Tongue (tissue), 2 donors: ENCODE results near the gene KLHL40. TPM values are rescaled to one million over a fixed set of nuclear protein-coding genes. Genes with fewer than 3 reads are reported as not detected.

ENCODE experiments used
- DNase-seq: peaks from one replicate; pipeline ENCODE4 v3.0.0-alpha.2; 2015
- total RNA-seq: library from RNA; depleted of rRNA; stranded (reverse); fragments of >200 nt; gene quantifications from one replicate; pipeline ENCODE4 v1.2.3, GENCODE V29; 2014

The KLHL40 gene
- total RNA-seq, 1 donor from 2014 or later, result 159 TPM

DNA sequence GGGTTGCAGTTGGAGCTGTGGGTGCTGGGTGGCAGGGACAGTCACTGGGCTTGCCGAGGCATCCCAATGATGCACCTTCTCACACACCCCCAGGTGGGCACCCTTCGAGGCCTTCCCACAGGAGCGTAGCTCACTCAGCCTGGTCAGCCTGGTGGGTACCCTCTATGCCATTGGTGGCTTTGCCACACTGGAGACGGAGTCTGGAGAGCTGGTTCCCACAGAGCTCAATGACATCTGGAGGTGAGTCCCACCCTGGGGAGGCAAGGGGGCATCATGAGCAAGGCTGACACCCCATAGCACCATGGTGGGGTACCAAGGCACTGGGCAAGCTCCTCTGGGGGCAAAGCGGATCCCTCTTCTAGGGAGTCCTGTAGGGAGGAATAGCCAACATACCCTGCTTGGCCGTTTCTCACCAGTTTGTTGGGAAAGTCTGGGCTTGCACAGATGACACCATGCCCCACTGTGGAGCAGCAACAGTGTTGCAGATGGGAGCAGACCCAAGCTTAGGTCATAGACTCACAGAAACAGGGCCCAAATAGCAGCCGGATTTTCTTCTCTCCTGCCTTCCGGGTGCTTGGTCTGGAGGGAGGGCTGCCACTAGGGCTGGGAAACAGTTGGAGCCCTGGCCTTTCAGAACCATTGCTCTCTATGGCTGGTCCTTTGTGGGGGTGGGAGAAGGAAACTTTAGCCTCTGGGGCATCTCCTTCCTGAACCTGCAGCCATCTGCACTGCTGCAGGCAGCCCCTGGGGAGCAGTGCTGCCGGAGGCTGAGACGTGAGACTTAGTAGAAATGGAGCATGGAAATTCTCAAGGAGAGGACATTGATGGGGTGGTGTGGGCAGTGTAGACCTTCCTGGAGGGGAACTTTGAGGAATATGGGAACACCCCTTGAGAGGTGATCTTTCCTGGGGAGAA lies 5.7 kb downstream of the KLHL40 start:
- DNase-seq, result no peak

- no peak for DNase-seq
Measured at GRCh38 chr3:42691816-42692666, 6.7 kb downstream of the KLHL40 start.

DNA sequence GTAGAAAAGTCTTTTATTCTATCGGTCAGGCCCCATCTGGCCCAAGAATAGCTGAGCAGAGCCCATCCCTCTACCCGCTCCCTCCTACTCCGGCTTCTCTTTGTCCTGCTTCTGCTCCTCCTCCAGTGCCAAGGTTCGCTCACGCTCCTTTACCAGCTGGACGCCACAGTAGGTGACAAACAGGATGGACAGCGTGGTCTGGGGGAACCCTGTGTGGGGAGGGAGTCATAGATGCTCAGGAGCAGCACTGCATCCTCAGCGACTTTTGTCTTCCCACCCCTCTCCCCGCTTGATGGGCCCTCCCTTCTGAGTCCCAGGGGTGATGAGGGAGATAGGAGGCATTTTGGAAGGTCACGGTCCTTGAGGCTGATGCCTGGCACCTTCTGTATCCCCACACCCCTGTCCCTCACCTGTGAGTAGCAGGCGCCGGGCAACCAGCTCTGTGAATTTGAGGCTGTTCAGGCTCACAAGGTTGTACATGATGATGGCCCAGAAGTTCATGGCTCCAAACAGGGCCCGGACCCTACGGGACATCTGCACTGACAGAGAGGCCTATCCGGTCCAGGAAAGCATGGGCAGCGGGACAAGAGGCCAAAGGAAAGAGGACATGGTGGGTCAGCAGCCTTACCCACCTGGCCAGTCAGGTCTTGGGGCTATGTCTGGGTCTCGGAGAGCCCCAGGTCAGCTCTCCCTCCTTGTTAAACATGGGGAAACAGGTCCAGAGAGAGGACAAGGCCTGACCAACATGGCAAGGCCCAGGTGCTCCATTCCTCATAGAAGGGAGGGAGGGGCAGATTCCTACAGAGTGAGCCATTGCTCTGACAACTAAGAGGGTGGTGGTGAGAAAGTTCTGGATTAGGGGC lies 7.6 kb downstream of the KLHL40 start:
- DNase-seq, result no peak

GRCh38 chr3:42693530-42693930 lies 8.2 kb downstream of the KLHL40 start:
- DNase-seq, result no peak

DNA sequence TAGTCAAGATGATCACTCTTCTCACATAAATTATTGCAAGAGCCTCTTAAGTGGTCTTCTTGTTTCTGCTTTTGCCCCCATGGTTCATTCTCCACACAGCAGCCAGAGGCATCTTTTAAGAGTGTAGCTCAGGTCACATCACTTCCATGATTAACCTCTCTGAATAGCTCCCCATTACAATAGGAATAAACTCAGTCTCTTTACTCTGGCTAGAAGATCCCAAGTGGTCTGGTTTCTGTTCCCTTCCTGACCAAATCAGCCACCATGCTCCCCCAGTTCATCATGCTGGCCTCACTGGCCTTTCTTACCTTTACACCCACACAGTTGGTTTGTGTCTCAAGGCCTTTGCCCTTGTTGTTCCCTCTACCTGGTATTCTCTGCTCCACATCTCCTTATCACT lies 9.0 kb downstream of the KLHL40 start:
- no peak for DNase-seq

- DNase-seq, result no peak
Measured at GRCh38 chr3:42696356-42697288, 11.3 kb downstream of the KLHL40 start.

DNA sequence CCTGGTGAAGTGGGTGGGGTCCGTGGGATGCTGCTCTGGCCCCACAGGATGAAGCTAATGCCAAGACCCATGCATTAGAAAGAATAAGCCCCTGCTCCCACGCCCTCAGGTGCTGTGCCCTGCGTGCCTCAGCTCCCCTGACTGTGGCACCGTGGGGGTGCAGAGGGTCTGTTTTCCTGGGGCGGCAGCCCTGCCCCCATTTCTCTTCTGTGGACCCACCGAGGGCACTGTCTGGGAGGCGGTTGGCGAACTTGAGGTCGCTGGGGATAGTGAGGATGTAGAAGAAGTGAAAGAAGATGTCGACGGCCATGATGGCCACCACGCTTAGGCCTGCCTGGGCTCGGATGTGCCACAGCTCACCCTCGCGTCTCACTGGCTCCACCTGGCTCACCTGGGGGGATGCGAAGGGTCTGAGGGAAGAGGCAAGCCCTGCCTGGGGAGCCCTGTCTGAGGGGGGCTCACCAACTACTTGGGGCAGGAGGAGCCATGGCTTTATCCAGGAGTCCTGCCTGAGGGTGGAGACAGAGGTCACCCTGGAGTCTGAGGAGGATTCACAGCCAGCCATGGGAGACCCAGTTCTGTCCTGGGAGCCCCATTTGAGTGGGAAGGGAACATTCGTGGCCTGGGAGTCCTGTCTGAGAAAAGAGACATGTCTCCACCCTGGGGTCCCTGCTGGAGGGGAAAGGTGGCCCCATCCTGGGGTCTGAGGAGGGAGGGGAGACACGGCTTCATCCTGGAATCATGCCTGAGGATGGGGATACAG lies 12.1 kb downstream of the KLHL40 start:
- DNase-seq, result no peak

GRCh38 chr3:42698216-42698910 lies 13.0 kb downstream of the KLHL40 start:
- DNase-seq, result no peak

DNA sequence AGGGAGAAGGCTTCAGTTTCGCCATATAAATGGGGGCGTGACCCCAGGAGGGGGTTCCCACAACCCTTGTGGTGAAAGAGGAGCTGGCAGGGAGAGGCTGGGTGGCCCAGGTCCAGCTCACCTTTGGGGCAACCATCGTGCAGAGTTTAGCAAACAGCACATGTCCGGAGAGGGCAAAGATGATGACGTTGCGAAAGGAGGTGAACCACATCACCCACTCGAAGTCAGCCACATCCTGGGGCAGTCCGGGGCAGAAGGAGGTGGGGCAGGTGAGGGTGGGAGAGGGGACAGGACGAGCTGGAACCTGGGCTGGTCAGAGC lies 13.5 kb downstream of the KLHL40 start:
- no peak for DNase-seq

DNA sequence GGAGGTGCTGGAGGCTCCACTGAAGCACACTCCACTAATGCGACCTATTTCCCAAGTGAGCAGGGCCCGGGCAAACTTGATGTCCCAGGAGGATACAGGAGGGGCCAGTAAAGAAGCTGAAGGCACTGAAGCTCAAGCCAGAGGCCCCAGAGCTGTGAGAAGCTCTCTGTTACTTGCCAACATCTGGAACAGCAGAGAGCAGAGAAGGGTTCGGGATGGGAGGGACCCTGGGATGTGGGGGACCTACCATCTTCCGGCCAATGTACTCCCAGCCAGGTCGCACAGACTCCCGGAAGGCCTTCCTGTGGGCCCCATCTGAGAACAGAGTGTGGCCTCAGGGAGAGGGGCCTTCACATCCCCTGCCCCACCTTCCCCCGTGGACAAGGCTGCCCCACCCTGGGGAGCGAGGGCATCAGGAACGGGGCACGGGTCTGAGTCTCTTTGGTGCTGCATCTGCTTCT lies 14.2 kb downstream of the KLHL40 start:
- DNase-seq, result no peak

- no peak for DNase-seq
Measured at GRCh38 chr3:42700366-42701288, 15.3 kb downstream of the KLHL40 start.

- DNase-seq, result peak; percentile 89
Measured at GRCh38 chr3:42701371-42702065, 16.2 kb downstream of the KLHL40 start.

DNA sequence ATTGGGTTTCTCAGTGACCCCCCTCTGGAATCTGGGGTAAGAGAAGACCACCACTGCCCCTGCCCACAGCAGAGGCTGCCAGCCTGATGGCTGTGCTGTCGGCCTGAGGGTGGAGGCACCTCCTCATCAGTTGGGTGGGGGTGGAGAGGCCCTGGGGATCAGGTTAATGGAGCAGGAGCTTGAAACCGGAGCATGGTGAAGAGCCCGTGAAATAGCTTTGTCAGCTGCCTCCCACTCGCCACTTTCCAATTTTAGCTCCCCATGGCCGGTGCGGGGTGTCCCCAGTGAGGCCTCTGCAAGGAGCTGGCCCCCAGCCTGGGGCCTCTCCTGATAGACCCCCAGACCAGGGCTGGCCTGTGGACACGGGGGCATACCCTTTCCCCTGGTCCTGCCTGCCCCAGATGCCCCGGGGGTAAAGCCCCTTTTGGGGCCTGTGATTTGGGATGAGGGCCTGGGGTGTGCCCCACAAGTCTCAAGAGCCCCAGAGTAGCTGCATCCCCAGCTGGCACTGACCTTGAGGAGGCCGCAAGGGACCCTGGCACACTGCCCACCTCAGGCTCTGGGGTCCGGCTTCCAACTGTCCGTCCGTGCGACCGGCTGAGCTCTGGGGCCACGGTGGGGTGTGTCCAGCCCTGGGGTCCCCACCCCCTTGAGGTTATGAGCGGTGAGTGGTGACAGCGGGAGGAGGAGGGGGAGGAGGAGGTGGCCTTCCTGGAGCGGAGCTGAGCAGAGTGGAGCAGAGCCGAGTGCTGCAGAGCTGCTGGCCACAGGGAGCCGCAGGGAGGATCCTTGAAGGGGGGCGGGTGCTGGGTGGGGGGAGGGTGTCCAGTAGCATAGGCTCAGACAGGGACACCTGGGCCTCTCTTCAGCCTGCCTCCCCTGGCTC lies 17.0 kb downstream of the KLHL40 start, which contains the start of gene HHATL:
Gene HHATL (minus strand): TSS at position 733 of the 886 bp plus-strand sequence. CDS start 1,972 bp downstream, outside the sequence.
- peak; percentile 78 for DNase-seq

DNA sequence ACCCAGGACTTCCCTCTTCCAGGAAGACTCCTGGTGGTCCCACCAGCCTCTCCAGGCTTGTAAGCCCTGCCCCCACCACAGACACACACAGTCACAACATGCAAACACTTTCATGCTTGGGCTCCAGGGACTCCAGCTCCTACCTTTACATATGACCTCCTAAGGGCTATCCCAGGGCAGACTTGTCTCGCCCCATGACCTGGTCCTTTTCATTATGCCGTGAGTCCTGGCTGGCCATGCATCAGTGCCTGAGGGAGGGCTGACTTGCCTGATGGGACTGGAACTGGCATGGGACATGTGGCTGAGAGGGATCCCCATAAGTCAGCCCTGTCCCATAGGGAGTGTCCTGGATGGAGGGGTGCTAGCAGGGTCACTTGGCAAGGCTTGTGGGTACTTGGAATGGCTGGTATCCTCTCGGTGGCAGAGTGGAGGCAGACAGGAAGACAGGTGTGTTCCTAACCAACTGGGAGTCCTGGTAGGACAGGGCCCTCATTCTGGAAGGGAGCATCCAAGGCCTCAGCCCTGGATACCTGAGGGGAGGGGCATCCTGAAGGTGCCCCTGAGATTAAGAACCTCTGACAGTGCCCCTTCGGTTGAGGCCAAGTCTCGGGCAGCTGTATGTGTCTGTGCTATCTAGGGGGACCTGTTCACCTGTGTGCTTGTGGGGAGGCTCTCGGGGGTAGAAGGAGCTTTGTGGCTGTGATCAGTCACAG lies 17.8 kb downstream of the KLHL40 start:
- DNase-seq, result no peak

GRCh38 chr3:42703695-42704025 lies 18.3 kb downstream of the KLHL40 start:
- DNase-seq, result no peak
